Upper lobe of right lung (tissue), 1 donor: Measurements from ENCODE around the gene CFAP46. TPM values are rescaled to one million over a fixed set of nuclear protein-coding genes. Genes with fewer than 3 reads are reported as not detected.

Experiments
- ATAC-seq: fragments of 200-7000 bp; cut with Tn5 transposase; one replicate; pipeline ENCODE4 v1.9.1; 2020; ENCODE audit warnings: mild to moderate bottlenecking, moderate library complexity
- DNase-seq: peaks from one replicate; pipeline ENCODE4 v3.0.0-alpha.2; 2020
- H3K27ac ChIP-seq: fragments of 200-600 bp; one replicate; pipeline ENCODE4 v1.8.0; 2022
- H3K27me3 ChIP-seq: fragments of 200-600 bp; one replicate; pipeline ENCODE4 v1.8.0; 2022; ENCODE audit warnings: mild to moderate bottlenecking
- H3K36me3 ChIP-seq: fragments of 200-600 bp; one replicate; pipeline ENCODE4 v1.8.0; 2022
- H3K4me1 ChIP-seq: fragments of 200-600 bp; one replicate; pipeline ENCODE4 v1.8.0; 2022
- H3K4me3 ChIP-seq: fragments of 200-600 bp; one replicate; pipeline ENCODE4 v1.8.0; 2022; ENCODE audit warnings: mild to moderate bottlenecking
- H3K9me3 ChIP-seq: fragments of 200-600 bp; one replicate; pipeline ENCODE4 v1.8.0; 2022
- CTCF ChIP-seq: fragments of 200-600 bp; IDR thresholded peaks from one replicate; pipeline ENCODE4 v1.8.0; 2022; ENCODE audit warnings: antibody characterized with exemption
- intact Hi-C: fragments of 100-400 bp; cut with DNase I; formaldehyde crosslinking; loops from one replicate; pipeline ENCODE4 v1.11.0; 2022
- total RNA-seq: library from RNA; stranded (reverse); fragmentation: NEBNext Ultra II Directional; extraction: Animal tissue kit (Norgen Biotek cat#: 25700); gene quantifications from one replicate; pipeline ENCODE4 v1.2.1, GENCODE V29; 2021
- donor health status: DM: no; HTN: yes; CAD: no; lungs with severe emphysema.

Gene CFAP46
- total RNA-seq, 1 donor from 2014 or later, result 0.52 TPM

GRCh38 chr10:132834891-132835847 is 107.2 kb downstream of the CFAP46 start:
- ATAC-seq (no peak), DNase-seq (no peak)
- intact Hi-C loops, result no loop called here
- no peaks in the 10 kb centered on the region for H3K9me3 ChIP-seq
- TF ChIP-seq CTCF, result no peak
- H3K36me3 ChIP-seq, result no peaks in the 10 kb centered on the region
- no peaks in the 10 kb centered on the region for H3K4me1 ChIP-seq
- no peak overlapping the region for H3K4me3 ChIP-seq
- H3K27me3 ChIP-seq, result peaks cover 47% of the 10 kb centered on the region
- no peak overlapping the region for H3K27ac ChIP-seq

GRCh38 chr10:132834311-132834761 is 108.0 kb downstream of the CFAP46 start:
- ATAC-seq (no peak), DNase-seq (no peak)
- Histone ChIP-seq H3K27me3 (peaks cover 47% of the 10 kb centered on the region), H3K27ac (no peak overlapping the region), H3K4me1 (no peaks in the 10 kb centered on the region), H3K9me3 (no peaks in the 10 kb centered on the region), H3K36me3 (no peaks in the 10 kb centered on the region), H3K4me3 (no peak overlapping the region)
- no peak for TF ChIP-seq CTCF
- intact Hi-C loops, result no loop called here

- no peaks in the 10 kb centered on the region for H3K36me3 ChIP-seq
- no peak overlapping the region for H3K4me3 ChIP-seq
- peaks cover 47% of the 10 kb centered on the region for H3K27me3 ChIP-seq
- H3K27ac ChIP-seq, result no peak overlapping the region
- intact Hi-C loops, result no loop called here
- H3K4me1 ChIP-seq, result no peaks in the 10 kb centered on the region
- TF ChIP-seq CTCF, result no peak
- DNase-seq, result no peak
- no peak for ATAC-seq
- no peaks in the 10 kb centered on the region for H3K9me3 ChIP-seq
Measured at GRCh38 chr10:132833421-132834111, 108.8 kb downstream of the CFAP46 start.

GRCh38 chr10:132832186-132832969 is 110.0 kb downstream of the CFAP46 start:
- no peak overlapping the region for H3K27ac ChIP-seq
- intact Hi-C loops, result no loop called here
- H3K4me1 ChIP-seq, result no peaks in the 10 kb centered on the region
- H3K4me3 ChIP-seq, result no peak overlapping the region
- TF ChIP-seq CTCF, result no peak
- H3K27me3 ChIP-seq, result peaks cover 43% of the 10 kb centered on the region
- no peak for ATAC-seq
- no peaks in the 10 kb centered on the region for H3K36me3 ChIP-seq
- no peak for DNase-seq
- H3K9me3 ChIP-seq, result no peaks in the 10 kb centered on the region

- no peaks in the 10 kb centered on the region for H3K36me3 ChIP-seq
- H3K4me1 ChIP-seq, result no peaks in the 10 kb centered on the region
- no peak for TF ChIP-seq CTCF
- DNase-seq (no peak), ATAC-seq (no peak)
- intact Hi-C loops, result no loop called here
- H3K27ac ChIP-seq, result no peak overlapping the region
- H3K4me3 ChIP-seq, result no peak overlapping the region
- no peaks in the 10 kb centered on the region for H3K9me3 ChIP-seq
- H3K27me3 ChIP-seq, result peaks cover 23% of the 10 kb centered on the region
Measured at GRCh38 chr10:132829403-132829802, 113.0 kb downstream of the CFAP46 start.
